ENCODE data around the gene FAM120C.

- TF ChIP-seq GABPA (IDR thresholded peaks at IDR 0.05; ENCODE audit: low read depth) (no peak), REST (IDR thresholded peaks at IDR 0.05; ENCODE audit: insufficient replicate concordance, low read depth) (no peak), CTCF (IDR thresholded peaks at IDR 0.05; ENCODE audit: insufficient read depth, low read length) (no peak), SPI1 (IDR thresholded peaks at IDR 0.05; ENCODE audit: borderline replicate concordance, low read depth) (no peak), POLR2AphosphoS5 (IDR thresholded peaks at IDR 0.05; ENCODE audit: low read depth) (no peak)
Measured at GRCh38 chrX:54116391-54116790, 66.7 kb downstream of the FAM120C start.
